ENCODE results near the gene HBA1. TPM values are rescaled to one million over a fixed set of nuclear protein-coding genes. Genes with fewer than 3 reads are reported as not detected.

Gene HBA1
- total RNA-seq, 4 donors from 2014 or later = not detected

DNA sequence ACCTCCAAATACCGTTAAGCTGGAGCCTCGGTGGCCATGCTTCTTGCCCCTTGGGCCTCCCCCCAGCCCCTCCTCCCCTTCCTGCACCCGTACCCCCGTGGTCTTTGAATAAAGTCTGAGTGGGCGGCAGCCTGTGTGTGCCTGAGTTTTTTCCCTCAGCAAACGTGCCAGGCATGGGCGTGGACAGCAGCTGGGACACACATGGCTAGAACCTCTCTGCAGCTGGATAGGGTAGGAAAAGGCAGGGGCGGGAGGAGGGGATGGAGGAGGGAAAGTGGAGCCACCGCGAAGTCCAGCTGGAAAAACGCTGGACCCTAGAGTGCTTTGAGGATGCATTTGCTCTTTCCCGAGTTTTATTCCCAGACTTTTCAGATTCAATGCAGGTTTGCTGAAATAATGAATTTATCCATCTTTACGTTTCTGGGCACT lies 928 bp downstream of the HBA1 start:
- Histone ChIP-seq H3K27ac (no peak overlapping the region), H3K4me1 (peaks cover 7 to 17% (median 14%) of the 10 kb centered on the region in 4 donors), H3K27me3 (peaks cover 0 to 45% of the 10 kb centered on the region in 2 donors), H3K9me3 (no peaks in the 10 kb centered on the region), H3K36me3 (no peaks in the 10 kb centered on the region), H3K4me3 (no peak overlapping the region)
- no peak for DNase-seq
- TF ChIP-seq, protein P1, sequence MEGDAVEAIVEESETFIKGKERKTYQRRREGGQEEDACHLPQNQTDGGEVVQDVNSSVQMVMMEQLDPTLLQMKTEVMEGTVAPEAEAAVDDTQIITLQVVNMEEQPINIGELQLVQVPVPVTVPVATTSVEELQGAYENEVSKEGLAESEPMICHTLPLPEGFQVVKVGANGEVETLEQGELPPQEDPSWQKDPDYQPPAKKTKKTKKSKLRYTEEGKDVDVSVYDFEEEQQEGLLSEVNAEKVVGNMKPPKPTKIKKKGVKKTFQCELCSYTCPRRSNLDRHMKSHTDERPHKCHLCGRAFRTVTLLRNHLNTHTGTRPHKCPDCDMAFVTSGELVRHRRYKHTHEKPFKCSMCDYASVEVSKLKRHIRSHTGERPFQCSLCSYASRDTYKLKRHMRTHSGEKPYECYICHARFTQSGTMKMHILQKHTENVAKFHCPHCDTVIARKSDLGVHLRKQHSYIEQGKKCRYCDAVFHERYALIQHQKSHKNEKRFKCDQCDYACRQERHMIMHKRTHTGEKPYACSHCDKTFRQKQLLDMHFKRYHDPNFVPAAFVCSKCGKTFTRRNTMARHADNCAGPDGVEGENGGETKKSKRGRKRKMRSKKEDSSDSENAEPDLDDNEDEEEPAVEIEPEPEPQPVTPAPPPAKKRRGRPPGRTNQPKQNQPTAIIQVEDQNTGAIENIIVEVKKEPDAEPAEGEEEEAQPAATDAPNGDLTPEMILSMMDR (IDR thresholded peaks at IDR 0.05) = no peak

DNA sequence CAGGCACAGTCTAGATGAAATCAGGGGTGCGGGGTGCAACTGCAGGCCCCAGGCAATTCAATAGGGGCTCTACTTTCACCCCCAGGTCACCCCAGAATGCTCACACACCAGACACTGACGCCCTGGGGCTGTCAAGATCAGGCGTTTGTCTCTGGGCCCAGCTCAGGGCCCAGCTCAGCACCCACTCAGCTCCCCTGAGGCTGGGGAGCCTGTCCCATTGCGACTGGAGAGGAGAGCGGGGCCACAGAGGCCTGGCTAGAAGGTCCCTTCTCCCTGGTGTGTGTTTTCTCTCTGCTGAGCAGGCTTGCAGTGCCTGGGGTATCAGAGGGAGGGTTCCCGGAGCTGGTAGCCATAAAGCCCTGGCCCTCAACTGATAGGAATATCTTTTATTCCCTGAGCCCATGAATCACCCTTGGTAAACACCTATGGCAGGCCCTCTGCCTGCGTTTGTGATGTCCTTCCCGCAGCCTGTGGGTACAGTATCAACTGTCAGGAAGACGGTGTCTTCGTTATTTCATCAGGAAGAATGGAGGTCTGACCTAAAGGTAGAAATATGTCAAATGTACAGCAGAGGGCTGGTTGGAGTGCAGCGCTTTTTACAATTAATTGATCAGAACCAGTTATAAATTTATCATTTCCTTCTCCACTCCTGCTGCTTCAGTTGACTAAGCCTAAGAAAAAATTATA lies 1.6 kb downstream of the HBA1 start:
- no peaks in the 10 kb centered on the region for H3K36me3 ChIP-seq
- DNase-seq = no peak
- H3K27ac ChIP-seq = no peak overlapping the region
- H3K4me3 ChIP-seq = no peak overlapping the region
- H3K9me3 ChIP-seq = no peaks in the 10 kb centered on the region
- H3K27me3 ChIP-seq = peaks cover 0 to 45% of the 10 kb centered on the region in 2 donors
- H3K4me1 ChIP-seq = peaks cover 7 to 17% (median 14%) of the 10 kb centered on the region in 4 donors
- TF ChIP-seq, protein P1 (IDR thresholded peaks at IDR 0.05) = no peak
- TF ChIP-seq POLR2A (IDR thresholded peaks at IDR 0.05) = no peak

DNA sequence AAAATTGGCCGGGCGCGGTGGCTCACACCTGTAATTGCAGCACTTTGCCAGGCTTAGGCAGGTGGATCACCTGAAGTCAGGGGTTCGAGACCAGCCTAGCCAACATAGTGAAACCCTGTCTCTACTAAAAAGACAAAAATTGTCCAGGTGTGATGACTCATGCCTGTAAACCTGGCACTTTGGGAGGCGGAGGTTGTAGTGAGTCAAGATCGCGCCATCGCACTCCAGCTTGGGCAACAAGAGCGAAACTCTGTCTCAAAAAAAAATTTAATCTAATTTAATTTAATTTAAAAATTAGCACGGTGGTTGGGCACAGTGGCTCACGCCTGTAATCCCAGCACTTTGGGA lies 2.2 kb downstream of the HBA1 start:
- H3K36me3 ChIP-seq = no peaks in the 10 kb centered on the region
- no peak overlapping the region for H3K27ac ChIP-seq
- H3K4me1 ChIP-seq = peaks cover 7 to 17% (median 14%) of the 10 kb centered on the region in 4 donors
- no peak overlapping the region for H3K4me3 ChIP-seq
- DNase-seq = no peak
- peaks cover 0 to 45% of the 10 kb centered on the region in 2 donors for H3K27me3 ChIP-seq
- H3K9me3 ChIP-seq = no peaks in the 10 kb centered on the region
- TF ChIP-seq, protein P1 (IDR thresholded peaks at IDR 0.05) = no peak

DNA sequence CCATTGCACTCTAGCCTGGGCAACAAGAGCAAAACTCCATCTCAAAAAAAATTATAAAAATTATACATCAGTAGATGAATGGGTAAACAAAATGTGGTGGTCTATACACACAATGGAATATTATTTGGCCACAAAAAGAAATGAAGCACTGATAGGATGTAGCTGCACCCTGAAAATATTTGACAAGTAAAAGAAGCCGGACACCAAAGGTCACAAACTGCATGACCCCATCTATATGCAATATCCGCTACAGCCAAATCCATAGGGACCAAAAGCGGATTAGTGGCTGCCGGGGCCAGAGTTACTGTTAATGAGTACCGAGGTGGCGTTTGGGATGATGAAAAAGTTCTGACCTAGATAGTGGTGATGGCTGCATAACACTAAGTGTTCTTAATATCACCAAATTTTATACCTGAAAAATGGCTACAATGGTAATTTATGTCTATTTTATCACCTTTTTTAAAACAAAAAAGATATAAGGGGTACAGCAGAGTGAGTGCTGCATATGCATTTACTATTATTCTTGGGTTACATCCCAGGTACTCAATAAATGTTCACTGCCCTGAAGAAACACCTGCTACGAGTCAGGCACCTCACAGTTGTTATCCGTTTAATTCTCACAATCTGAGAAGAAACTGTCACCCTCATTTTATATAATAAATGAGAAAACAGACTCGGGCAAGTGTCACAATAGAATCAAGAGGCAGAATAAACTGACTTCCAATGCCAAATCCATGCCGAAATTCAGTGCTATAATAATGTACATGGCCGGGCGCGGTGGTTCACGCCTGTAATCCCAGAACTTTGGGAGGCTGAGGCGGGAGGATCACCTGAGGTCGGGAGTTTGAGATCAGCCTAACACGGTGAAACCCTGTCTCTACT lies 3.0 kb downstream of the HBA1 start:
- H3K4me3 ChIP-seq = no peak overlapping the region
- peaks cover 7 to 17% (median 14%) of the 10 kb centered on the region in 4 donors for H3K4me1 ChIP-seq
- no peak overlapping the region for H3K27ac ChIP-seq
- no peak for DNase-seq
- TF ChIP-seq, protein P1 (IDR thresholded peaks at IDR 0.05) = no peak
- no peak for TF ChIP-seq POLR2A (IDR thresholded peaks at IDR 0.05)
- peaks cover 0 to 45% of the 10 kb centered on the region in 2 donors for H3K27me3 ChIP-seq
- H3K36me3 ChIP-seq = no peaks in the 10 kb centered on the region
- H3K9me3 ChIP-seq = no peaks in the 10 kb centered on the region

DNA sequence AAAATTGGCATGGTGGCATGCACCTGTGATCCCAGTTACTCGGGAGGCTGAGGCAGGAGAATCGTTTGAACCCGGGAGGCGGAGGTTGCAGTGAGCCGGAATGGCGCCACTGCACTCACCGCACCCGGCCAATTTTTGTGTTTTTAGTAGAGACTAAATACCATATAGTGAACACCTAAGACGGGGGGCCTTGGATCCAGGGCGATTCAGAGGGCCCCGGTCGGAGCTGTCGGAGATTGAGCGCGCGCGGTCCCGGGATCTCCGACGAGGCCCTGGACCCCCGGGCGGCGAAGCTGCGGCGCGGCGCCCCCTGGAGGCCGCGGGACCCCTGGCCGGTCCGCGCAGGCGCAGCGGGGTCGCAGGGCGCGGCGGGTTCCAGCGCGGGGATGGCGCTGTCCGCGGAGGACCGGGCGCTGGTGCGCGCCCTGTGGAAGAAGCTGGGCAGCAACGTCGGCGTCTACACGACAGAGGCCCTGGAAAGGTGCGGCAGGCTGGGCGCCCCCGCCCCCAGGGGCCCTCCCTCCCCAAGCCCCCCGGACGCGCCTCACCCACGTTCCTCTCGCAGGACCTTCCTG lies 3.7 kb downstream of the HBA1 start, which contains the start of gene HBQ1:
Gene HBQ1 (plus strand): TSS at position 359 of the 575 bp plus-strand sequence. CDS start 28 bp downstream, at position 387.
- H3K4me3 ChIP-seq = peak within 1 kb of the TSS; percentile 20 to 39 (median 38)
- TF ChIP-seq, protein P1 (IDR thresholded peaks at IDR 0.05) = peak in 2 of 6 experiments; percentile 15 to 28
- no peak for TF ChIP-seq POLR2A (IDR thresholded peaks at IDR 0.05)
- H3K27me3 ChIP-seq = peaks cover 0 to 42% of the 10 kb centered on the region in 2 donors
- no peak for DNase-seq
- peaks cover 7 to 17% (median 14%) of the 10 kb centered on the region in 4 donors for H3K4me1 ChIP-seq
- H3K36me3 ChIP-seq = no peaks in the 10 kb centered on the region
- H3K27ac ChIP-seq = peak within 1 kb of the TSS in 1 of 4 donors; percentile 17
- no peaks in the 10 kb centered on the region for H3K9me3 ChIP-seq

Data from Peyer's patch (tissue), 4 donors.